DMS153 (cell line): Measurements from ENCODE around the gene CTSH.
"Not testable (repeated sequence)": the region's sequence is repeated elsewhere in the genome, so short reads cannot be mapped to it uniquely, and the experiment has no call there.

Experiments used
- DNase-seq: peaks from one replicate; lab custom pipeline; 2025; lab: John Stamatoyannopoulos, UW

Gene CTSH

GRCh38 chr15:78921940-78922339 lies 22.9 kb downstream of the CTSH start:
- no peak for DNase-seq

GRCh38 chr15:78921517-78921916 lies 23.3 kb downstream of the CTSH start:
- DNase-seq: no peak

GRCh38 chr15:78917888-78918287 lies 27.0 kb downstream of the CTSH start:
- no peak for DNase-seq

DNA sequence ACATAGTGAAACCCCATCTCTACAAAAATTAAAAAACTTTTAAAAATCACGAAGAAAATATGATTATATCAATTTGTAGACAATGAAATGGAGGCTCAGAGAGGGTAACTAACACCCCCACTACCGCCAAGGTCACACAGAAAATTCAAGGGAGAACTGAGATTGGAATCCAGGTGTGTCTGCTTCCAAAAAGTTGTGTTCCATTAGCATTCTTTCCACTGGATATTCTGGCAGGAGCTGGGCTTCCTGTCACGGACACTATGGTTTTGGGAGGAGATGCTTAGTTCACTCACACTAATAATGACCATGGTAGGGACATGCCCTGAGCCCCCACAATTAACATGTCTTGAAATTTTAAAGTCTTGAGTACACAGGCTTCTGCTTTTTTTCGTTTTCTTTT lies 28.8 kb downstream of the CTSH start:
- DNase-seq: no peak

GRCh38 chr15:78915341-78916087 lies 29.3 kb downstream of the CTSH start:
- DNase-seq: no peak

DNA sequence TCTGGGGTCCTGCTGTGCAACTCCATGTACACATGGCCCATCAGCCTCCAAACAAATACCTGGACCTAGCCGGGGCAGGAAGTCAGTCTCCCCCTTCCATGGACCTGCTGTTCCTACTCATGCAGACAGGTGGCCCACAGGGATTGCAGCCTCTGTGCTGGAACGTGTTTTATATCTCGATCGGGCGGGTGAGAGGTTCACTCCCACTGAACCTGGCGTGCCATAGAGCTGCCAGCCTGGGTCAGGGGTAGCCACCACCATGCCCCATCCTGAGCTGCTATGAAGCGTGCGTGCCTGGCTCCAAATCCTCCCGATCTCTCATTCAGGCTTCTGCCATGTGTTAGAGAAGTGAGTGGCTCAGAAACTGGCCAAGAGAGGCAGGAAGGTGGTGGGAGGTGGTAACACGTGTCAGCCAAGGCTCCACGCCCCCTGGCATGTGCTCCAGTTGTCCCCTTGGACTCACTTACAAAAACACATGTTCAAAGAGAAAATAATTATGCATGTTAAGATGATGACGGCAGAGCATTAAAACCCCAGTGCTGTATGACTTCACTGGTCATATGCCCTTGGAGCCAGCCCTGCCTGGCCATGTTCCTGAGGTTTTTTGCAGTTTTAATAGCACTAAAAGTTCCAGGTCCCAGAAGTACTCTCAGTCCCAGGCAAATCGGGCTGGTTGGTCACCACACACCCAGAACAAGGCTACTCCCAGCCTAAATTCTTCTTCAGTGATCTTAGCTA lies 30.6 kb downstream of the CTSH start:
- DNase-seq: no peak

- DNase-seq: no peak
Observed at GRCh38 chr15:78913012-78913411, 31.8 kb downstream of the CTSH start.

DNA sequence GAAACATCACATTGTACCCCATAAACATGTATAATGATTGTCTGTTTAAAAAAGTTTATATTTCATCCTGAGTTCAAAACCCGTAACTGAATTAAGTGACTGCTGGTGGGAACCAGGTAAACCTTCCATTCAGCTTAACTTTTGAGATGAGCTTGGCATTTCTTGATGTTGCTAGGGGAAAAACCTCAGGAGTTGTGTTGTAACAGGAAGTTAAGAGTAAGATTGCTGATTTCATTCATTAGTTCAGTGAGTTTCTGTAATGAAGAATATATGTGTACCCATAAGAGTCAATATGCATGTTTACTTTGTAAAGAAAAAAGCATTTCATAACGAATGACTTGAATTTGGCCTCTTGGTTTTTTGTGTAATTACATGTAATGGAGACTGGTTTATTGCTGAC lies 32.5 kb downstream of the CTSH start:
- no peak for DNase-seq

DNA sequence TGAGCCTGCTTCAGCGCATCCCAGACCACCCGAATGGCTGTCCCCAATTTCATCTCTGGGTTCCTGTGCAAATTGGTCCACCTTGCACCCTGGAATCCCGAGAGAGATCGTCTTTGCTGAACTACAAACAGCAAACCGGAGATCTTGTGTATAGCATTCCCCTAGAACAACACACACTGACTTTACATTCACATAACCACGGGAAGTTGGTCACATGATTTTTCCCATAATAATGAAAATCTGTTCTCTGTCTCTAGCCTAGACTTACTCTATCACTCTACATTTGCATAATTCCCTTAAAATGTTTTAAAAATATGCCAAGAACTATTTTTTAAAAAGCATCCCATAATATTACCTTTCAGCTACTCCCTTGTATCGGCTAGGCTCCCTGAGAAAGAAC lies 34.6 kb downstream of the CTSH start:
- no peak for DNase-seq

GRCh38 chr15:78909791-78910228 lies 35.0 kb downstream of the CTSH start:
- no peak for DNase-seq

DNA sequence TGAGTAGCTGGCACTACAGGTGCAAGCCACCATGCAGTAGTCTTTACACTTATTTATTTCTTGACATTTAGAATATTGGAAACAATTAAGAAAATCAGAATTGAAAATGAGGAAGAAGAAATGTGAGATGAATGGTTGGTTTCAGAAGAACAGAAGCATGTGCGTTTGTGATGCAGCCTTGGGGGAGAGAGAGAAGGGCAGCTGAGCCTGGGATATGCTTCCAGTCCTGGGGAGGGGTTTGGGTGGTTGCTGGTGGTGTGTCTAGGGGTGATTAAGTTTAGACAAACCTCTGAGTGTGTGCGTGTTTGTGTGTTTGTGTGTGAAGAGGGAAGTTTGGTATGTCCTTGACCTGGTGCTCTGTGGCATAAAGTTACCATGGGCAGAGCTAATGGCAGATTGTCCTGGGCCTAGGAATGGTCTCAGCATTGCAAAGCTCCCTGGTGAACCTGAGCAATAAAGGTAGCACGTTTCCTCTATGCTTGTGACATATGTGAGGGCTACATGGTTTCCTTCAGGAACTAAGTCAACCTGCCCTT lies 35.6 kb downstream of the CTSH start:
- no peak for DNase-seq

GRCh38 chr15:78907577-78907976 lies 37.3 kb downstream of the CTSH start:
- DNase-seq: no peak

- DNase-seq: no peak
Observed at GRCh38 chr15:78906316-78906620, 38.6 kb downstream of the CTSH start.

- no peak for DNase-seq
Observed at GRCh38 chr15:78904599-78905358, 40.1 kb downstream of the CTSH start.

DNA sequence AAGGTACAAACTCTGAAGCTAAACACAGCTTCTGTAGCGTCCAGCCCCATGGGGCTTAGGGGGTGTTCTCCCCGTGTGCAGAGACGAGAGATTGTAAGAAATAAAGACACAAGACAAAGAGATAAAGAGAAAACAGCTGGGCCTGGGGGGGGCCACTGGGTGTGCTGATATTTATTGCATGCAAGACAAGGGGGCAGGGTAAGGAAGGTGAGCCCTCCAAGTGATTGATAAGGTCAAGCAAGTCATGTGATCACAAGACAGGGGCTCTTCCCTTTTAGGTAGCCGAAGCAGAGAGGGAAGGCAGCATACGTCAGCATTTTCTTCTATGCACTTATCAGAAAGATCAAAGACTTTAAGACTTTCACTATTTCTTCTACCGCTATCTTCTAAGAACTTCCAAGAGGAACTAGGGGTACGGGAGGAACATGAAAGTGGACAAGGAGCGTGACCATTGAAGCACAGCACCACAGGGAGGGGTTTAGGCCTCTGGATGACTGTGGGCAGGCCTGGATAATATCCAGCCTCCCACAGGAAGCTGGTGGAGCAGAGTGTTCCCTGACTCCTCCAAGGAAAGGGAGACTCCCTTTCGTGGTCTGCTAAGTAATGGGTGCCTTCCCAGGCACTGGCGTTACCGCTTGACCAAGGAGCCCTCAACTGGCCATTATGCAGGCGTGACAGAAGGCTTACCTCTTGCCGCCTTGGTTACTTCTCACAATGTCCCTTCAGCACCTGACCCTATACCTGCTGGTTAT lies 42.4 kb downstream of the CTSH start:
- DNase-seq: not testable (repeated sequence)

DNA sequence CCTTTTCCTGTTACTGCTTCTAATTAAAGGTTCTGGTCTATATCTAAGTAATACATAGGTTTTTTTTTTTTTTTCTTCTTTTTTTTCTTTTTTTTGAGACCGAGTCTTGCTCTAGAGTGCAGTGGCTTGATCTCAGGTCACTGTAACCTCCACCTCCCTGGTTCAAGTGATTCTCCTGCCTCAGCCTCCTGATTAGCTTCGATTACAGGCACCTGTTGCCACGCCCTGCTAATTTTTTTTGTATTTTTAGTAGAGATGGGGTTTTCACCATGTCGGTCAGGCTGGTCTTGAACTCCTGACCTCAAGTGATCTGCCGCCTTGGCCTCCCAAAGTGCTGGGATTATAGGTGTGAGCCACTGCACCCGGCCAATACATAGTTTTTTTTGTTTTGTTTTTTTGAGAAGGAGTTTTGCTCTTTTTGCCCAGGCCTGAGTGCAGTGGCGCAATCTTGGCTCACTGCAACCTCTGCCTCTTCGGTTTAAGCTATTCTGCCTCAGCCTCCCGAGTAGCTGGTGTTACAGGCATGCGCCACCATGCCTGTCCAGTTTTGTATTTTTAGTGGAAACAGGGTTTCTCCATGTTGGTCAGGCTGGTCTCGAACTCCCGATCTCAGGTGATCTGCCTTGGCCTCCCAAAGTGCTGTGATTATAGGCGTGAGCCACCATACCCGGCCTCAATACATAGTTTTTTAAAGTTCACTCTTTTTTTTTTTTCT lies 43.9 kb downstream of the CTSH start:
- not testable (repeated sequence) for DNase-seq

DNA sequence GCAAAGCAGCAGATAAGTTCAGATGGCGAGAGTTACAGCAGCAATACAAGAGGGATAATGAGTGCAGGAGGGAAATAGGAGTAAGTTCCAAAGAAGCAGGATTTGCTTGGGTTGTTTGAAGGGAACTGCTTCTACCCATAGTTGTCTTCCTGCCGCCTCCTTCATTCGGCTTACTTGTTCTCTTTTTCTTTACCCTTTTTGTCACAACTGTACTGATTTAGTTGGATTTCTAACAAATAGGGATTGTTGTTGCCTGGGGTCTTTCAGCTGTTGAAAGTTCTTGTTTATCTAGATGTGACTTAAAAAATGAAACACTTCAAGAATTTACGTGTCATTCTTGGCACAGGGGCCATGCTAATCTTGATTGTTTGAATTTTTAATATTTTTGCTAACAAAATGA lies 46.3 kb downstream of the CTSH start:
- DNase-seq: no peak

DNA sequence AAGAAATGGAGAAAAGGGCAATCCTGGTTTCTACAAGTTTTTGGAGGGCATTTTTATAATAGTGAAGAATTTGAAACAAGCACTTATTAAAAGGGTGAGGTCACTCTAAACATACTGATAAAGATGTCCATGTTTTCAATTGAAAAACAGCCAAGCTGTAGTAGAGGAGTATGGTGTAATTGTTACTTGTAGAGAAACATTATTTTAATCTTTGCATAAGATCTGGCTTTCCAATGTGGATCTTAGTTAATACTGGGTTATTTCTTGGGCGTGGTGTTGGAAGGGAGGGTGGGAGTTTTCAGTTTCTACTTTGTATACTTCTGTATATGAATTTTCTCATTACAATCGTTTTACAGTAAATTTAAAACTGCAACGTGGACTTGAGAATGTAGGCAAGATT lies 49.4 kb downstream of the CTSH start:
- no peak for DNase-seq

- no peak for DNase-seq
Observed at GRCh38 chr15:78893538-78893937, 51.3 kb downstream of the CTSH start.

DNA sequence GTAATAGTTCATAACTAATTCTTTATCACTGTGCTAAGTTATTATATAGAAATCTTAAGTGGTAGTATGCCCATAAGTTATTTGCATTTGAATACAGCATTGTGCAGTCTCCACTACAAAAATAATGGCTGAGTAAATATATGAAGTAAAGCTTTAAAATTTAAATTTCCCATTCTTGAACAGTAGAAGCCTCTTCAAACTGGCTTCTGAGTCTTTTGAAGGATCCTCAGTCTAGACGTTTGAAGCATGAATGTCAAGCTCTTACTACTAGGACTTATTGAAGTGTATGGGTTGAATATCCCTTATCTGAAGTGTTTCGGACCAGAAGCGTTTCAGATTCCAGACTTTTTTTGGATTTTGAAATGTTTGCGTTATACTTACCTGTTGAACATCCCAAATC lies 55.8 kb downstream of the CTSH start:
- DNase-seq: no peak

DNA sequence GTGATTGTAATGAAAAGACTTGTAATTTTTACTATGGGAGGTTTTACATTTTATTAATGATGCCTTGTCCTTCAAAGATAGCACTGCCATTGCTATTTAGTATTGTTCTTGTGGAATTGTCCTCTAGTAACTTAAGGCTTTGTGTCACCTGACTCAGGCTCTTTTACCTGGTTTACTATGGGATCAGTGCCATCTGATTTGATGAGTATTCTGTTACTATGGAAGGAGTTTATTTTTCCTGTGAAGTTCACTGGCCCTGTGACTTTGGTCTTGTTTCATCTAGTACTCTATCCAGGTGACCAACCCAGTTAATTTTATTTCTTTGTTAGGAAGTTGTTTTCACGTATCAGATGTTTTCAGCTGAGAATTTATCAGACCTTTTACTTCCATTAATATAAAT lies 63.2 kb downstream of the CTSH start:
- DNase-seq: no peak
